Measurements from ENCODE around the gene C14orf132.

Gene C14orf132

GRCh38 chr14:96040828-96041371, 1.7 kb downstream of the C14orf132 start:
- DNase-seq (ENCODE audit: low spot score): no peak

DNA sequence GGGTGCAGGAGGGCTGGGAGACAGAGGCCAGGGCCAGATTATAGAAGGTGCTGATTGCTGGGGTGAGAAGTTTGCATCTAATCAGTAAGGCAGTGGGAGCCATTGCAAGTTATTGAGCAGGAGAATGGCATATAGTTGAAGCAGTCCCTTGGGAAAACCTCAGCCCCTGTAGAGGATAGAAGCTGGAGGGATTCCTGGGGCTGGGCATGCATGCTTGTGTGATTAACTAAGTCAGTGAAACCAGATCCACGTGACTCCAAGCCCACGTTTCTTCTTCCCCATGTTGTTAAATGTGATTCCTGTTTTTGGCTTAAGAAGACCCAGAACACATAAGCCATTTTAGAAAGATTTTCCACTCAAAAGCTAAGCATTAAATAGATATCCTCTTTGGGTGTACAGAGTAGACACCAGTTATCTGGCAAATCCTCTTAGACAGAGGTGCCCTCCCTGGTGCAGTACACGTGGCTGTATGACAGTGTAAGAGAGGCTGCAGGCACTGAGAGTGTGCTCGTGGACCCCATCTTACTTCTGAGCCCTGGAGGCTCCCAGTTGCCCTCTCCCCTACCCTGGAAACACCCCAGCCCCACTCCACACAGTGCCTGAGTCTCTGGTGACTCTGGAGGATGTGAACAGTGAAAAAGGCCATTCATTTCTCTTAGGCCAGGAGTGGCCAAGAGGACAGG, 3.2 kb downstream of the C14orf132 start:
- DNase-seq (ENCODE audit: low spot score): no peak

DNA sequence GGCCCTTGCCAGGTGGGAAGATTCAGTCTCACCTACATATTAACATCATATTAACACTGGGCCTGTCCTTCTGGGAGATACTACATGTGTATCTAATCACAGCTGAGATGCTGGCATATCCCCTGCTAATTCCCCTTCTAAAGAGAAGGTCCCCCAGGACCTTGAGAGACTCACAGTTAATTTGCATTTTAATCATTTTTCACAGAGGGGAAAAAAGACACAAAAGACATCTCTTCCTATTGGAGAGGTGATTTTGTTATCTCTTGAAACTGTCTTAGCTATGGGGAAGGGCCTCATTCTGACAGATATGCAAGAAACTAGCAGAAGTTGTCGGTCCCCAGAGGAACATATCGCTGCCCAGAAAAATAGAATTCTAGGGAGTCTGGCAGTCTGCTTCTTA, 7.5 kb downstream of the C14orf132 start:
- no peak for DNase-seq (ENCODE audit: low spot score)

DNA sequence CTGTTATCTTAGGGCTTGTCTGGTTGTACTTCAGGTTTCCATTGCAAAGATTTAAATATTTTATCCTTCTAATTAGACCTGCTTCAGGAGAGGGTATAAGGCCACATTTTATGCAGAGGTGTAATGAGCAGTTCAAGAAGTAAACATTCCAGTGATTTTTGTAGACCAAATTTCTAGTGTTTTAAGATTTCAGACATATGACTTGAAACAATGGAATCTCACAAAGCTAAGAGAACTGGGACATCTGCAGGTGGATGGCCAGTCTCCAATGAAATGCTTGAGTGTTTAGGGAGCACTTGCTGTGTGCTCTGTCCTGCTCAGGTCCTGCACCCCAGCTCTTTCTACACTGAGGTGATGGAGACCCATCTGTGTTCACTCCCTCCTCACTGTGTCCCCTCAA, 7.9 kb downstream of the C14orf132 start:
- no peak for DNase-seq (ENCODE audit: low spot score)

DNA sequence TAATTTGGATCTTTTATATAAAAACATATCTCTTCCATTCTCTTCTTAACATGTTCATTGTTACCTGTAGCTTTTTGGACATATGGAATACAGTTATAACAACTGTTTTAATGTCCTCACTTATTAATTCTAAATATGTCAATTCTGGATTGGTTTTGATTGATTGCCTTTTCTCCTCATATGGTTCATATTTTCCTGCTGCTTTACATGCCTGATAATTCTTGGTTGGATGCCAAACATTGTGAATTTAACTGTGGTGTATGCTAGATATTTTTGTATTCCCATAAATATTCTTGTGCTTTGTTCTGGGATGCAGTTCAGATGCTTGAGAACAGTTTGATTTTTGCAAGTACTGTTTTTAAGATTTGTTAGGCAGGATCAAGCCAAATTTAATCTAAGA, 10.8 kb downstream of the C14orf132 start:
- no peak for DNase-seq (ENCODE audit: low spot score)

- no peak for DNase-seq (ENCODE audit: low spot score)
Measured at GRCh38 chr14:96050482-96050881, 11.3 kb downstream of the C14orf132 start.

- no peak for DNase-seq (ENCODE audit: low spot score)
Measured at GRCh38 chr14:96051231-96051630, 12.1 kb downstream of the C14orf132 start.

DNA sequence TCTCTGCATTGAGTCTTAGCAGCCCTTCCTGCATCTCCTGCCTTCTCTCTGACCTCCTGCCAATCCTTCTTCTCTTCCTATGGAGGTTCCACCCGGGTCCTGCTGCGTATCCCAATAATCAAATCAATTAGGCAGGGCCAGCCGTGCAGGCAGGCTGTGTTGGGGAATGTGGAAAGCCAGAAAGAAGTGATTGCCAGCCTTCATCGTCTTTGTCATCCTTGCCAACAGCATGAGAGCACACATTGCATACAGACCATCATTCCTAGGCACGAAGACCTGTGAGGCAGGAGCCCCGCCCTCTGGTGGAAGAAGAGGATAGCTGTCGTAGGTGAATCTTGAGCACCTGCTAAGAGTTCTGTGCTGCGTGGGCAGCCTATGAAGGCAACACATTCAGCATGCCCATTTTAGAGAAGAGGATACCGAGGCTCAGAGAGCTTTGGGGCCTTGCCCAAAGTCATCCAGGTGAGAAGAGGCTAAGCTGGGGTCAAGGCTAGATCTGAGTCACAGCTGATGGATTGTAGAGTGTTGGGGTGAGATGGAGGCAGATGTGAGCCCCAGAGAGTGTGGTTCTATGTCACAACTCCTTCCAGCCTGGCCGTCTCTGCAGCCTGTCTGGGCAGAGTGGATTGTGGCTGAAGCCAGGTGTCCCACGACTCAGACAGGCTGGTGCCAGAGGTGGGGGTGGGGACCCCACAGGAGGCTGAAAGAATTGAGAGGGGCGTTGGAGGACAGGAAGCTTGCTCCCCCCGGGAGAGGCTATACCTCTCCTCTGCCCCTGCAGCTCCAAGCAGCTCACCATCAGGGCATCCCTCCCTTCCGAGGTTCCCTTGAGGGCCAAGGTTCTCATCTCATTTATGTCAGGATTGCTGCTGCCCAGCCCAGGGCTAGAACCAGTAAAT, 12.7 kb downstream of the C14orf132 start:
- DNase-seq (ENCODE audit: low spot score): peak; percentile 60

DNA sequence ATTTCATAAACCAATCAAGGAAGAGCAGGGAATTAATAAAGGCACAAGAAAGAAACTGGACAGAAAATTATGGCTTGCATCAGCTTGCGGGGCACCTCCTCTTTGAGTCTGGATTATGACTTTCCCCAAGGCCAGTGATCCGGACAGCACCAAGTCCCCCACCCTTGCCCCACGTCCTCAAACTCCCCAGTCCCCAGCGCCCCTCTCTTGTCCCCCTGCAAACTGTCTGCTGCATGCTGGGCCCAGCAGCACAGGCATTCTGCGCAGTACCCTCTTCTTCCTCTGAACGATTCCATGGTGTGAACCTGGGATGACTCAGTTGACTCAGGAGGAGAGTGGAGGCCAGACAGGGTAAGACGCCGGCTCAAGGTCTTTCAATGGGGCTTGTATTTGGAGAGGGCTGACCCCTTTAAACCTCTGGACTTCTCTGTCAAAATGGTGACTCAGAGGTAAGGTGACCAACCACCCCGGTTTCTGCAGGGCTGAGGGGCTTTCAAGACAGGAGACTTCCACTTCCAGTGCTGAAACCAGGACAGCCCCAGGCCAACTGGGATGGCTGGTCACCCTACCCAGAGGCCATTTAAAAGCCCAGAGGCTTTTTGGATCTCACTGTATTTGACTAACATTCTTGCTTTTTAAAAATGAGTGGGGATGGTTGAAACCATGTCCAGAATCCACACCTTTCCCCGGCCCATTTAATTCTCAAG, 13.5 kb downstream of the C14orf132 start:
- DNase-seq (ENCODE audit: low spot score): no peak

DNA sequence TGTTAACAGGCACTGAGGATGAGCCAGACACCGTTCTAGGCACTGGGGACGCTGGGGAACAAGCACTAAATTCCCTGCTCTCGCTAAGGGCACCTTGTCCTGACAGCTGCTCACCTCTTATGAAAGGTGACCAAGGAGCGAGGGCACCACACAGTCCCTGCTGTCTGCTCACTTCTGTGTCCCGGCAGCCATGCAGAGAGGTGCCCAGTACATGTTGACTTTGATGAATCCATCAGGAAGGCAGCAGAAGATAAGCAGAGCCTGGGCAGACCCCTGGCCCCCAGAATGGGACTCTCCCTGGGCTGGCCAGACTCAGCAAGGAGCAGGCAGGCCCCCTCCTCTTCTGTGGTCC, 14.1 kb downstream of the C14orf132 start:
- no peak for DNase-seq (ENCODE audit: low spot score)

GRCh38 chr14:96053600-96054381, 14.6 kb downstream of the C14orf132 start:
- no peak for DNase-seq (ENCODE audit: low spot score)

DNA sequence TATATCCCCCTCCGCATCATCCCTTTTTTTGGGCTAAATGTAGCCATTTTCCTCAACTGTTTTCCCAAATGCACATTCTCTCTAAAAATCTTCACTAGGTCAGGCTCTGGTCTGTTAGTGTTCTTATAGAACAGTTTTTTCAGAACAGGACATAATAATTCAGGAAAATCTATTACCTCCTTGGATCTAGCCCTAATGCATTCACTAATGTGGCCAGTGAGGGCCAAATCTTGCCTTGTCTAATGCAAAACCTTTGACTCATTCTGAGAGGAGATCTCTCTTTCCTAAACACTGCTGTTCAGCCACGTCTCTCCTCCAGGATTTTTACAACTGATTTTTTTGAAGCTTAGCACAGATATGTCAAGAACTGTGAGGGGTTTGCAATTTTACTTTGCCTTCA, 15.5 kb downstream of the C14orf132 start:
- DNase-seq (ENCODE audit: low spot score): no peak

DNA sequence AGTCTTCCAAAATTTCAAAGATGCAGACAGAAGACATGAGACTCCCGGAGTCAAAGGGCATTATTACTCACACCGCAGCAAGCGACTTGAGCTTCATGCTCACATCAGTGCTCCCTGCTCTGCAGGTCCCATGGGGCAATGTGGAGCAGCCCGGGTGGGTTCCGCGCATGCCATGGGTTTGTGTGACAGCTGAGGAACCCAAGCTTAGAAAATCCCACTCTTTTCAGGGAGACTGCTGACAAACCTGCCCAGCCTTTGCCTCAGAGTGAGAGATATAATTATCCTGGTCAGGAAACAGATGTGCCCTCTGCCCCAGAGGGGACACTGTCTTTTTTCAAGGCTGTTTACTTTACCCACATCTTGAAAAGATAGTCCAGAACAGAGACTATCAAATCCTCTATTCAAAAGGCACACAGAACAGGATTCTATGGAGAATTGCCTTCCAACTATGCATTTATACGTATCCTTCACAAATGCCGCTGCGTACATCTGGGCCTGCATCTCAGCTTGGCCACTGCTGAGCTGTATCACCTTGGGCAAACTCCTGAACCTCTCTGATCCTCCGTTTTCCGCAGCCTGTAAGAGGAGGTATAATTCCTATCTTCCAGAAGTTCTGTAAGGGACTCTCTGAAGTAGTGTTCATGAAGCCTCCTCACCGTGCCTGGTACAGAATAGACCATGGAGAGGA, 16.0 kb downstream of the C14orf132 start:
- DNase-seq (ENCODE audit: low spot score): no peak

- DNase-seq (ENCODE audit: low spot score): no peak
Measured at GRCh38 chr14:96055753-96056508, 16.8 kb downstream of the C14orf132 start.

DNA sequence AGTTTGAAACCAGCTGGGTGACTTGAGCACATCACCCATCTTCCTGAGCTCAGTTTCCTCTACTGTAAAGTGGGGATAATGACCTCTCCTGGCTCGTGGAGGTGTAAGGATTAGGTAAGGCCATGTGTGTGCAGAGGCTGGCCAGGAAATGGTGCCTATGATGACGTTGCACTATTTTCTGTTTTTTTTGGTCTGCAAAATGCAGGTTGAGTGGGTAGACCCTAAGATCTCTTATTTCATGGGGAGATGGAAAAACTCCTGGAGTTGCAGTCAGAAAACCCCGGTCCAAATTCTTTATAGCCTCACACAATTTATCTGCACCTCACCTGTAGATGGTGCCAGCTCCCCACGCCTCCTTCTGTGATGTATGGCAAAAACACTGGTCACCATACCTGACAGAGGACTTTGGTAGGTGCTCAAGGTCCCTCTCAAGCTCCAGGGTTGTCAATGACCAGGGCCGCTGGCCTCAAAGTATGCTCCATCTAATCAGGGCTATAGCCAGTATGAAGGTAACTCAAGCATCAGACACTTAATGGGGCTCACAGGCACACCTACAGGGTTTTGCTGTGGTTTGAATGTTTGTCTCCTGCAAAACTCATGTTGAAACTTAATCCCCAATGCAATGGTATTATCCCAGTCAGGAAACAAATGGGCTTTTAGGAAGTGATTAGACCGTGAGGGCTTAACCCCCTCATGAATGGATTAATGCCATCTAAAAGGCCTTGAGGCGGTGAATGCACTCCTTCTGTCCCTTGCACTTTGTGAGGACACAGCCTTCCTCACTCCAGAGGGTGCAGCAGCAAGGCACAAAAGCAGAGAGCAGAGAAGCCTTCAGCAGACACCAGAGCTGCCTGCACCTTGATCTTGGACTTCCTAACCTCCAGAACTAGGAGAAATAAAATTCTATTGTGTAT, 17.6 kb downstream of the C14orf132 start:
- DNase-seq (ENCODE audit: low spot score): no peak

GRCh38 chr14:96057738-96058137, 18.6 kb downstream of the C14orf132 start:
- DNase-seq (ENCODE audit: low spot score): no peak

DNA sequence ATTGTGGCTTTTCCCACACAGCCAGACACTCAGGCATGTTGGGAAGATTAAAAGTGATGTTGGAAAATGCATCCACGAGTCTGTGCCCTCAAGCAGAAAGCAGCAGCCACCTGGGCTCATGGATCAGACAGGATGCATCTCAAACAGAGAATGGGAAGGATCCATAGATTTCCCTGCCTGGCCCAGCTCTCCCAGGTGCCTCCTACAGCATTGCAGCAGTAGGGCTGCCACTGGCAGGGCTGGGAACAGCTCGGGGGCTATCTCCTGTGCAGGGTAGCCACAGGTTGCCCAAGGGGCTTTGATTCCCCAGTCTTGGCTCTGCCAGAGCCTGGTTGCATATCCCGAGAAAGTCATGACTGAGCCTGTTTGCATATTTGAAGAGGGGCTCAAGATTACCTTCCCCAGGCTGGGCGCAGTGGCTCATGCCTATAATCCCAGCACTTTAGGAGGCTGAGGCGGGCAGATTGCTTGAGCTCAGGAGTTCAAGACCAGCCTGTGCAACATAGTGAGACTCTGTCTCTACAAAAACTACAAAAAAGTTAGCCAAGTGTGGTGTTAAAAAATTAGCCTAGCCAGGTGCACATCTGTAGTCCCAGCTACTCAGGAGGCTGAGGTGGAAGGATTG, 19.5 kb downstream of the C14orf132 start:
- DNase-seq (ENCODE audit: low spot score): no peak

DNA sequence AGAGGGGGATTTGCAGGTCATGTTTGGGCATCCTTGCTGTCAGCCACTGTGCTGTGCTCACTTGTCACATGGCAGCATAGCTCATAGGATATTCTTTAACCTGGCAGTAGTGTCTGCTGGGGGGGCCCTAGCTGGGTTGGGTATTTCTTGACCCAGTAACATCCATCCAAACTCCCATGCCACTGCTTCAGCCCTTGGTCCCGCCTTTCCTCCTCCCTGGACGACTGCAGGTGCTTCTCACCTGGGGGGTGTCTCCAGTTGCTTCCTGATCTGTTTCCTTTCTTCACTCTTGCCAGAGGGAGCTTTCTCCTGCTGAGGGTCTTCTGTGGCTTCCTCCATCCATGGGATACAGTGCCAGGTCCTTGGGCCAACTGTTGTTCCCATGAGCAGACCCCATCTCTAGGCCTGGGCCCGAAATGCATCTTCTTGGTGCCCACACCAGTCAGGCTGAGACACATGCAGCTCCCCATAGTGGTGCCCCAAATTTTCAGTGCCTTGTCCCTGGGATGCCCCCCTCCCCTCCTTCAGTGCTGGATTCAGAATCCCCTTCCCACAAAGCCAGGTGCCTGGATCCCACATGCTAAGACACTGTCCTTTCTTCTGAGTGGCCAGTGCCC, 20.5 kb downstream of the C14orf132 start:
- DNase-seq (ENCODE audit: low spot score): no peak

Measured in iPS-NIHi11 (cell line).